Breast epithelium (tissue), 4 donors: ENCODE data around the gene ATP13A5. TPM values are rescaled to one million over a fixed set of nuclear protein-coding genes. Genes with fewer than 3 reads are reported as not detected.

Experiments used
- DNase-seq, 2 donors: peaks; one replicate each; pipeline ENCODE4 v3.0.0-alpha.2; 2019; ENCODE audit warnings: low spot score in 2 of 2
- H3K27ac ChIP-seq, 2 donors: fragments of 200-600 bp; sonication (generic) in 1 of 2; one replicate each; pipeline ENCODE4 v1.5.1; 2016 to 2019; ENCODE audit warnings: mild to moderate bottlenecking in 1 of 2
- H3K27me3 ChIP-seq, 2 donors: fragments of 200-600 bp; sonication (generic) in 1 of 2; one replicate each; pipeline versions ENCODE4 v1.5.1 to v1.6.0; 2017 to 2019; ENCODE audit warnings: control low read depth in 1 of 2, mild to moderate bottlenecking in 1 of 2
- H3K36me3 ChIP-seq: fragments of 200-600 bp; one replicate; pipeline ENCODE4 v1.5.1; 2019
- H3K4me1 ChIP-seq, 2 donors: fragments of 200-600 bp; sonication (generic); one replicate each; pipeline ENCODE4 v1.5.1; 2016 to 2019; ENCODE audit warnings: control low read depth in 1 of 2
- H3K4me3 ChIP-seq, 3 donors: fragments of 200-600 bp; sonication (generic); 1 replicate in 2 of 3; 2 replicates in 1 of 3; pipeline ENCODE4 v1.5.1; 2016 to 2019; ENCODE audit warnings: mild to moderate bottlenecking in 3 of 3, moderate library complexity in 2 of 3
- H3K9me3 ChIP-seq, 2 donors: fragments of 200-600 bp; sonication (generic) in 1 of 2; one replicate each; pipeline ENCODE4 v1.5.1; 2016 to 2019; ENCODE audit warnings: control low read depth in 1 of 2
- POLR2A ChIP-seq: fragments of 450-650 bp; IDR thresholded peaks from one replicate; pipeline ENCODE4 v1.6.1; 2016; ENCODE audit warnings: antibody characterized with exemption, mild to moderate bottlenecking, moderate library complexity
- POLR2AphosphoS5 ChIP-seq, 3 donors: sonication (generic); formaldehyde crosslinking; IDR thresholded peaks; one replicate each; pipeline ENCODE4 v1.6.1; 2017; ENCODE audit warnings: antibody characterized with exemption in 3 of 3
- intact Hi-C: fragments of 100-400 bp; cut with DNase I; formaldehyde crosslinking; loops from one replicate; pipeline ENCODE4 v1.15.1; 2023; ENCODE audit warnings: low total_unique reads
- total RNA-seq, 3 donors: library from RNA; depleted of rRNA; stranded (reverse); fragments of >200 nt; gene quantifications; one replicate each; pipeline ENCODE4 v1.1.0, GENCODE V29; 2016
- TF ChIP-seq, protein P1 (sequence below), 3 donors: fragments of 450-650 bp; IDR thresholded peaks; one replicate each; pipeline ENCODE4 v1.5.1; 2016 to 2017; ENCODE audit warnings: antibody characterized with exemption in 3 of 3, mild to moderate bottlenecking in 3 of 3, moderate library complexity in 3 of 3

ATP13A5 gene
- total RNA-seq, 3 donors from 2014 or later, result 2.3 to 4.5 TPM; not detected in 1

GRCh38 chr3:193330555-193331204 lies 47.9 kb downstream of the ATP13A5 start:
- no peaks in the 10 kb centered on the region for H3K4me1 ChIP-seq
- no peaks in the 10 kb centered on the region for H3K36me3 ChIP-seq
- intact Hi-C loops, result loop anchor here (5.0 kb wide), 1 partner anchor 618 kb away; no protein-coding TSS in a partner anchor
- no peaks in the 10 kb centered on the region for H3K27me3 ChIP-seq
- H3K27ac ChIP-seq, result no peak overlapping the region
- TF ChIP-seq POLR2A, result no peak
- TF ChIP-seq POLR2AphosphoS5 (IDR thresholded peaks at IDR 0.05), result no peak
- TF ChIP-seq, protein P1, sequence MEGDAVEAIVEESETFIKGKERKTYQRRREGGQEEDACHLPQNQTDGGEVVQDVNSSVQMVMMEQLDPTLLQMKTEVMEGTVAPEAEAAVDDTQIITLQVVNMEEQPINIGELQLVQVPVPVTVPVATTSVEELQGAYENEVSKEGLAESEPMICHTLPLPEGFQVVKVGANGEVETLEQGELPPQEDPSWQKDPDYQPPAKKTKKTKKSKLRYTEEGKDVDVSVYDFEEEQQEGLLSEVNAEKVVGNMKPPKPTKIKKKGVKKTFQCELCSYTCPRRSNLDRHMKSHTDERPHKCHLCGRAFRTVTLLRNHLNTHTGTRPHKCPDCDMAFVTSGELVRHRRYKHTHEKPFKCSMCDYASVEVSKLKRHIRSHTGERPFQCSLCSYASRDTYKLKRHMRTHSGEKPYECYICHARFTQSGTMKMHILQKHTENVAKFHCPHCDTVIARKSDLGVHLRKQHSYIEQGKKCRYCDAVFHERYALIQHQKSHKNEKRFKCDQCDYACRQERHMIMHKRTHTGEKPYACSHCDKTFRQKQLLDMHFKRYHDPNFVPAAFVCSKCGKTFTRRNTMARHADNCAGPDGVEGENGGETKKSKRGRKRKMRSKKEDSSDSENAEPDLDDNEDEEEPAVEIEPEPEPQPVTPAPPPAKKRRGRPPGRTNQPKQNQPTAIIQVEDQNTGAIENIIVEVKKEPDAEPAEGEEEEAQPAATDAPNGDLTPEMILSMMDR (IDR thresholded peaks at IDR 0.05), result no peak
- no peak for DNase-seq
- H3K4me3 ChIP-seq, result no peak overlapping the region
- H3K9me3 ChIP-seq, result no peaks in the 10 kb centered on the region

DNA sequence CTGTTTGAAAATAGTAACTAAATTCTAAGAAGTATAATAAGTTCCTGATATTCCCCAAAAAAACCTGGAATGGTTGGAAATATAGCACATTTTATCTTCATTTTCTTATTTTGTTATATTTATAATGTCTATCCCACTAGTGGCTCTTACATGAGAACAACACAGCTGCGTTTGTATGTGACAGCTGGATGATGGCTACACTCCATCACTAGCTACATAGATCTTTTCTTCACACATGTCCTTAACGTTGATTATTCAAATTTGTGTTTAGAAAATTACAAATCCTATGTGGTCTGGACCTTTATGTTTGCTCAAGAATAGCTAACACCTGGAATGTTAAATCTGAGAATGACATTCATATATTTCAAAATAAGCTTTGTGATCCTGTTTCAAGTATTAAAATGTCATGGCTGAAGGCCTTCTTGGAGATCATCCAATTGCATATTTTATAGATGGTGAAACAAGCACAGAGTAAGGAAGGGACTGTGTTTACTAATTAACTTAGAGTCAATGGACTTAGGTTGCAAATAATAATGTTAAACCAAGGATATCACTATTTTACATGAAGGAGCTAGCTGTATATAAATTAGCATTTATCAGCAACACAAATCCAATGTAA lies 60.8 kb downstream of the ATP13A5 start:
- TF ChIP-seq POLR2A (no peak), POLR2AphosphoS5 (IDR thresholded peaks at IDR 0.05) (no peak)
- TF ChIP-seq, protein P1 (IDR thresholded peaks at IDR 0.05), result no peak
- Histone ChIP-seq H3K36me3 (no peaks in the 10 kb centered on the region), H3K4me1 (no peaks in the 10 kb centered on the region), H3K4me3 (no peak overlapping the region), H3K27me3 (no peaks in the 10 kb centered on the region), H3K27ac (no peak overlapping the region), H3K9me3 (no peaks in the 10 kb centered on the region)
- no peak for DNase-seq
- intact Hi-C loops, result no loop called here

DNA sequence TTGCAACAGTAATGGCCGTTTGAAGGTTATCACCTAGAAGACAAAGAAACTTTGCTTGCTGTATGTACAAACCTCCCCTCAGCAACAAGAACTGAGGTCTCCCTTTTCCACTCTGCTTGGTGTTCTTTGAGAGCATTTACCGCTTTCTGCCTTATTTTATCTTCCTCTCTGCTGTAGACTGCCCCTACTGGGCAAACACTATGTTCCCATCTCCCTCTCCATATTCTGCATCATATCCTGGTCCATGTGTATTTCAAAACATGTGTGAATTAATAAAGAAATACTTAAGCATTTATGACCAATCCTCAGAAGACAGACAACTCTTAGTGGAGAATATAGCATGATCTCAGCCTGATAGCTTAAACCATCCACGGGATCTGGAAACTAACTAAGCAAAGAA lies 64.4 kb downstream of the ATP13A5 start:
- TF ChIP-seq POLR2AphosphoS5 (IDR thresholded peaks at IDR 0.05) (no peak), POLR2A (no peak)
- TF ChIP-seq, protein P1 (IDR thresholded peaks at IDR 0.05), result no peak
- intact Hi-C loops, result no loop called here
- Histone ChIP-seq H3K36me3 (no peaks in the 10 kb centered on the region), H3K4me1 (no peaks in the 10 kb centered on the region), H3K4me3 (no peak overlapping the region), H3K27ac (no peak overlapping the region), H3K9me3 (no peaks in the 10 kb centered on the region), H3K27me3 (no peaks in the 10 kb centered on the region)
- no peak for DNase-seq

DNA sequence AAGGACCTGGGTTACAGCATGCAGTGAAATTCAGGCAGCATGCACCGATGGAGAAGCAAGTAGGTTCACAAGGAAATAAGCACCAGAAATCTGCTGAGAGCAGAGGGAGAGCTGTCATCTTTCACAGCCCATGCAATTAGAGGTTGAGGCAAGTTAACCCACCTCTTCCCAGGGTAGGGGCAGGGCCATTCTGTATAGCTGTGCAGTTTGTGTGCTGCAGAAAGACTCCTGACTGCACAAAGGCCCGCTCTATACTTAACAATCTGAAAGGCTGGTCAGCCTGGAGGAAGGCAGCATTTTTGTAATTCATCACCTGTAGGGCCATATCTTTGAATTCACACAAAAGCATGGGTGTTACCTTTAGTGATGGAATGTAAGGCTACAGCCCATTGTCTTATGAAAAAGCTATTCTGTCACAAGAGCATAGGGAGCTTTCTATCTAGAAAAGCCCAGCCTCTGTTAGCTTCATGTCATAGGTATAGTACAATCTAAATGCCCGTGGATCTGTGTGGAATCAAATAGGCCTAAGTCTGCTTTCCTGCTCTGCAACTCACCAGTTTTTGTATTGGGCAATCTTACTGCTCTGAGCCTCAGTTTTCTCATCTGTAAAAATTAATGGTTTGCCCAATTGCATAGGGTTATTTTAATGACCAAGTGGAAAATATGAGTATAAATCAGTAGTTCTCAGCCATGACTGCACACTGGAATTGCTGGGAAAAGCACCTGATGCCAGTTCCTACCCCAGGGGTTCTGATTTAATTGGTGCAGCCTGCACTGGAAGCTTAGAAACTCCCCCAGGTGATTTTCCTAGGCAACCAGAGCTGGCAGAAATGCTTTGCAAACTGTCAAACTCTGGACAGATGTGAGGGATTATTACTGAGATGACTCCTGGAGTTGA lies 65.2 kb downstream of the ATP13A5 start:
- intact Hi-C loops, result no loop called here
- H3K36me3 ChIP-seq, result no peaks in the 10 kb centered on the region

More for the DNA sequence above, 65.2 kb downstream of the ATP13A5 start:
- Histone ChIP-seq H3K27ac (no peak overlapping the region), H3K9me3 (no peaks in the 10 kb centered on the region), H3K27me3 (no peaks in the 10 kb centered on the region), H3K4me1 (no peaks in the 10 kb centered on the region), H3K4me3 (no peak overlapping the region)
- no peak for DNase-seq
- TF ChIP-seq POLR2AphosphoS5 (IDR thresholded peaks at IDR 0.05) (no peak), POLR2A (no peak)
- TF ChIP-seq, protein P1 (IDR thresholded peaks at IDR 0.05), result no peak
